Prostate gland (tissue), 2 donors: ENCODE measurements around the gene TRIM50. TPM values are rescaled to one million over a fixed set of nuclear protein-coding genes. Genes with fewer than 3 reads are reported as not detected.
A peak's percentile ranks its signal among the peaks of the same experiment; 100 is the strongest.

Experiments
- DNase-seq: peaks from one replicate; pipeline ENCODE4 v3.0.0-alpha.2; 2019; ENCODE audit warnings: low spot score
- H3K27ac ChIP-seq, 2 donors: fragments of 200-600 bp; sonication (generic); 2 replicates each; pipeline ENCODE4 v1.5.1; 2017 to 2019
- H3K27me3 ChIP-seq: fragments of 200-600 bp; sonication (generic); replicated peaks from 2 replicates; pipeline ENCODE4 v1.5.1; 2019; ENCODE audit not compliant: insufficient read depth
- H3K36me3 ChIP-seq, 2 donors: fragments of 200-600 bp; sonication (generic); 1 replicate in 1 of 2; 2 replicates in 1 of 2; pipeline versions ENCODE4 v1.5.1 to v1.8.1; 2017 to 2019
- H3K4me1 ChIP-seq: fragments of 200-600 bp; sonication (generic); replicated peaks from 2 replicates; pipeline ENCODE4 v1.5.1; 2019
- H3K4me3 ChIP-seq, 2 donors: fragments of 200-600 bp; sonication (generic); 2 replicates each; pipeline ENCODE4 v1.5.1; 2017 to 2019
- H3K9me3 ChIP-seq: fragments of 200-600 bp; sonication (generic); 2 replicates; pipeline ENCODE4 v1.5.1; 2017
- POLR2A ChIP-seq: fragments of 450-650 bp; IDR thresholded peaks from one replicate; pipeline ENCODE4 v1.6.1; 2016; ENCODE audit warnings: antibody characterized with exemption, mild to moderate bottlenecking
- POLR2AphosphoS5 ChIP-seq: sonication (generic); formaldehyde crosslinking; IDR thresholded peaks from one replicate; pipeline ENCODE4 v1.6.1; 2017; ENCODE audit warnings: antibody characterized with exemption
- WGBS: methylation state at CpG from one replicate; pipeline ENCODE4 v1.1.5; 2018; 5-methylcytosine and 5-hydroxymethylcytosine counted together
- intact Hi-C: fragments of 100-400 bp; cut with DNase I; formaldehyde crosslinking; loops from one replicate; pipeline ENCODE4 v1.14.2; 2022
- total RNA-seq, 2 donors: library from RNA; depleted of rRNA; stranded (reverse); fragments of >200 nt; gene quantifications; one replicate each; pipeline ENCODE4 v1.1.0, GENCODE V29; 2016
- TF ChIP-seq, protein P1 (sequence below), 4 experiments: fragments of 200-600 bp in 2 of 4; fragments of 450-650 bp in 2 of 4; sonication (generic) in 2 of 4; IDR thresholded peaks; 1 replicate in 3 of 4; 2 replicates in 1 of 4; pipeline ENCODE4 v1.5.1; 2016 to 2019; ENCODE audit warnings: antibody characterized with exemption in 4 of 4, mild to moderate bottlenecking in 2 of 4, moderate library complexity in 2 of 4

TRIM50 gene
- total RNA-seq, 2 donors from 2014 or later: 5.1 TPM; not detected in 1

- no peak overlapping the region for H3K4me3 ChIP-seq
- WGBS: 93% methylated on average over 13 of the region's 13 CpGs
- H3K27me3 ChIP-seq: no peaks in the 10 kb centered on the region
- H3K27ac ChIP-seq: no peak overlapping the region
- H3K4me1 ChIP-seq: peaks cover 4% of the 10 kb centered on the region
- no peaks in the 10 kb centered on the region for H3K36me3 ChIP-seq
- no peaks in the 10 kb centered on the region for H3K9me3 ChIP-seq
- TF ChIP-seq, protein P1, sequence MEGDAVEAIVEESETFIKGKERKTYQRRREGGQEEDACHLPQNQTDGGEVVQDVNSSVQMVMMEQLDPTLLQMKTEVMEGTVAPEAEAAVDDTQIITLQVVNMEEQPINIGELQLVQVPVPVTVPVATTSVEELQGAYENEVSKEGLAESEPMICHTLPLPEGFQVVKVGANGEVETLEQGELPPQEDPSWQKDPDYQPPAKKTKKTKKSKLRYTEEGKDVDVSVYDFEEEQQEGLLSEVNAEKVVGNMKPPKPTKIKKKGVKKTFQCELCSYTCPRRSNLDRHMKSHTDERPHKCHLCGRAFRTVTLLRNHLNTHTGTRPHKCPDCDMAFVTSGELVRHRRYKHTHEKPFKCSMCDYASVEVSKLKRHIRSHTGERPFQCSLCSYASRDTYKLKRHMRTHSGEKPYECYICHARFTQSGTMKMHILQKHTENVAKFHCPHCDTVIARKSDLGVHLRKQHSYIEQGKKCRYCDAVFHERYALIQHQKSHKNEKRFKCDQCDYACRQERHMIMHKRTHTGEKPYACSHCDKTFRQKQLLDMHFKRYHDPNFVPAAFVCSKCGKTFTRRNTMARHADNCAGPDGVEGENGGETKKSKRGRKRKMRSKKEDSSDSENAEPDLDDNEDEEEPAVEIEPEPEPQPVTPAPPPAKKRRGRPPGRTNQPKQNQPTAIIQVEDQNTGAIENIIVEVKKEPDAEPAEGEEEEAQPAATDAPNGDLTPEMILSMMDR (IDR thresholded peaks at IDR 0.05): no peak
- TF ChIP-seq POLR2A (no peak), POLR2AphosphoS5 (no peak)
- intact Hi-C loops: no loop called here
- DNase-seq: no peak
These were observed 32.0 kb upstream of the TRIM50 start for GRCh38 chr7:73359746-73360375.

- no peaks in the 10 kb centered on the region for H3K36me3 ChIP-seq
- intact Hi-C loops: no loop called here
- no peak for TF ChIP-seq POLR2AphosphoS5
- no peak for TF ChIP-seq POLR2A
- TF ChIP-seq, protein P1 (IDR thresholded peaks at IDR 0.05): no peak
These were observed 31.4 kb upstream of the TRIM50 start for GRCh38 chr7:73359306-73359705.

DNA sequence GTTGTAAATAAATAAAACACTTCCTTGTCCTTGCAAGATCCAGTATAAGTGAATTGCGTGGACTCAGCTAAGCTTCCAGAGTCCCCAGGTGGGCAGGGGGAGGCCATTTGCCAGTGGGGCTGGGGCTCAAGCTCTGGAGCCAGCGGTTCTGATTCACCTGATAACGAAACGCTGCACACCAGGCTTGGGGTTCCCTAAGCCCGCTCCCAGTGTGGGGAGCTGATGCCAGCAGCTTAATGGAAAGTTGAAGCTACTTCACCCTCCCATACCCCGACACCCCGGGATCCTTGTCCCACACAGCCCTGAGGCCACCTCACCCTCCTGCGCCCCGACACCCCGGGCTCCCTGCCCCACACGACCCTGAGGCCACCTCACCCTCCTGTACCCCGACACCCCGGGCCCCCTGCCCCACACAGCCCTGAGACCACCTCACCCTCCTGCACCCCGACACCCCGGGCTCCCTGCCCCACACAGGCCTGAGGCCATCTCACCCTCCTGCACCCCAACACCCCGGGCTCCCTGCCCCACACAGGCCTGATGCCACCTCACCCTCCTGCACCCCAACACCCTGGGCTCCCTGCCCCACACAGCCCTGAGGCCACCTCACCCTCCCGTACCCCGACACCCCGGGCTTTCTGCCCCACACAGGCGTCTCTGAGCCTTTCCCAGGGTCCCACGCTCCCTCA is 30.9 kb upstream of the TRIM50 start:
- TF ChIP-seq, protein P1 (IDR thresholded peaks at IDR 0.05): no peak
- Histone ChIP-seq H3K27ac (no peak overlapping the region), H3K4me1 (peaks cover 4% of the 10 kb centered on the region), H3K4me3 (peak overlapping the region; percentile 0 to 4), H3K36me3 (no peaks in the 10 kb centered on the region), H3K9me3 (no peaks in the 10 kb centered on the region), H3K27me3 (no peaks in the 10 kb centered on the region)
- intact Hi-C loops: no loop called here
- 61% methylated on average over 21 of the region's 21 CpGs for WGBS
- DNase-seq: no peak

More at GRCh38 chr7:73359306-73359705, 31.4 kb upstream of the TRIM50 start:
- H3K4me1 ChIP-seq: peaks cover 4% of the 10 kb centered on the region
- H3K4me3 ChIP-seq: no peak overlapping the region
- DNase-seq: no peak
- H3K27ac ChIP-seq: no peak overlapping the region
- no peaks in the 10 kb centered on the region for H3K9me3 ChIP-seq
- no peaks in the 10 kb centered on the region for H3K27me3 ChIP-seq
- 82% methylated on average over 11 of the region's 11 CpGs for WGBS

DNA sequence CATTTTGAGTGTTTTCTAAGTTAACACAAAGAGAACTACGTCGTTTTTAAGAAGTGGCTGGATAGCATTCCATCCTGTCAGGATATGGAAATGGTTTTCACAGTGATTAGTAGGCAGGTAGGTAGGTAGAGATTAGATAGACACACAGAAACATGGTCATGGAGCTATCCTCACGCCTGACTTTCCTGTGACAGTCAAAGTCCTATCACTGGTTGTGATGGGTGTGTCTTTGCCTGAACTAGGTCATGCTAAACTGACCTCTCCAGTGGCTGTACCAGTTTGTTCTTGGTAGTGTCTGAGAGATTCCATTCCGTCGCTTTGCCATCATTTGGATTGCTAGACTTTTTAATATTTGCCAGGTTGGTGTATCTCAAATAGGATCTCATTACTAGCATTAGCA is 28.3 kb upstream of the TRIM50 start:
- WGBS: 59% methylated on average over 5 of the region's 5 CpGs
- H3K27ac ChIP-seq: no peak overlapping the region
- no peak for DNase-seq
- H3K4me3 ChIP-seq: no peak overlapping the region
- TF ChIP-seq POLR2A: no peak
- TF ChIP-seq POLR2AphosphoS5: no peak
- H3K4me1 ChIP-seq: peaks cover 4% of the 10 kb centered on the region
- no peaks in the 10 kb centered on the region for H3K27me3 ChIP-seq
- intact Hi-C loops: no loop called here
- H3K9me3 ChIP-seq: no peaks in the 10 kb centered on the region
- no peaks in the 10 kb centered on the region for H3K36me3 ChIP-seq

- TF ChIP-seq, protein P1 (IDR thresholded peaks at IDR 0.05): no peak
- TF ChIP-seq POLR2A: no peak
- Histone ChIP-seq H3K9me3 (no peaks in the 10 kb centered on the region), H3K27ac (no peak overlapping the region), H3K27me3 (no peaks in the 10 kb centered on the region), H3K36me3 (no peaks in the 10 kb centered on the region), H3K4me3 (no peak overlapping the region), H3K4me1 (peaks cover 4% of the 10 kb centered on the region)
- DNase-seq: no peak
- intact Hi-C loops: no loop called here
- WGBS: 87% methylated on average over 17 of the region's 17 CpGs
These were observed 26.9 kb upstream of the TRIM50 start for GRCh38 chr7:73354821-73355220.
